GM18951 (cell line): ENCODE measurements around the gene FUBP3.

Experiments
- POLR2A ChIP-seq: IDR thresholded peaks from 4 replicates; pipeline ENCODE4 v1.6.1; 2011; ENCODE audit warnings: mild to moderate bottlenecking; ENCODE audit not compliant: insufficient read length, insufficient read depth; ENCODE audit errors: extremely low read depth
- in situ Hi-C: fragments of 300-500 bp; cut with MboI; formaldehyde crosslinking; loops from one replicate; pipeline ENCODE4 v1.12.0; 2022; ENCODE audit warnings: low sequenced_read_pairs, mixed read lengths, inconsistent platforms; ENCODE audit not compliant: unreplicated experiment

The FUBP3 gene

DNA sequence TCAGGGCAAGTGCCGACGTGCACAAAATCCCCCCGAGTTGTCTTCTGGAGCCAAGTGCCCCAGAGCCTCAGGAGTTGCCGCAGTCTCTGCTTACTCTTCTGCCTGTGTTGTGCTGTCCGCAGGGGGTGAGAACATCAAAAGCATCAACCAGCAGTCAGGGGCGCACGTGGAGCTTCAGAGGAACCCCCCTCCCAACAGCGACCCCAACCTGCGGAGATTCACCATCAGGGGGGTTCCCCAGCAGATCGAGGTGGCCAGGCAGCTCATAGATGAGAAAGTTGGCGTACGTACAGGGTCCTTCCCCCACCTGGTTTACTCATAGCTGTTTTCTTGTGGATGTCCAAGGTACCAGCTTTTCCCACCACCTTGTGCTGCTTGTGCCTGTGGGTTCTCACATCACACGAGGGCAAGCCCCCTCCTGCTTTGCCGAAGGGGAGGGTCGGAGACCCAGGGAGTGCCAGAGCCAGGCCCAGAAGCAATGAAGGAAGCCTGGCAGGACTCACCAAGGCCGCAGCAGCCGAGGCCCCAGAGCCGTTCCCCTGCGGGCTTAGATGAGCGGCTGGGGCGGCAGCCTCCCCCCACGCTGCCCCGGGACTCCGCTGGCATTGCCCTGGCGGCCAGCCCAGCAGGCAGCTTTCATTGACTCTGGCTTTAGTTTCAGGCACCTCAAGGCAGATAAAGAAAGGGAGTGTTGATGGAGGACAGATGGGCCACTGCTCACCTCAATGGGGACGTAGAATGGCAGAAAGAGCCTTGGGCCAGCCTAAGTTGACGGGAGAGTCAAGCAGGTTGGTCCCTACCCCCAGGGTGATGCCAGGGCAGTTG lies 51.3 kb downstream of the FUBP3 start:
- in situ Hi-C loops: no loop called here
- no peak for TF ChIP-seq POLR2A

DNA sequence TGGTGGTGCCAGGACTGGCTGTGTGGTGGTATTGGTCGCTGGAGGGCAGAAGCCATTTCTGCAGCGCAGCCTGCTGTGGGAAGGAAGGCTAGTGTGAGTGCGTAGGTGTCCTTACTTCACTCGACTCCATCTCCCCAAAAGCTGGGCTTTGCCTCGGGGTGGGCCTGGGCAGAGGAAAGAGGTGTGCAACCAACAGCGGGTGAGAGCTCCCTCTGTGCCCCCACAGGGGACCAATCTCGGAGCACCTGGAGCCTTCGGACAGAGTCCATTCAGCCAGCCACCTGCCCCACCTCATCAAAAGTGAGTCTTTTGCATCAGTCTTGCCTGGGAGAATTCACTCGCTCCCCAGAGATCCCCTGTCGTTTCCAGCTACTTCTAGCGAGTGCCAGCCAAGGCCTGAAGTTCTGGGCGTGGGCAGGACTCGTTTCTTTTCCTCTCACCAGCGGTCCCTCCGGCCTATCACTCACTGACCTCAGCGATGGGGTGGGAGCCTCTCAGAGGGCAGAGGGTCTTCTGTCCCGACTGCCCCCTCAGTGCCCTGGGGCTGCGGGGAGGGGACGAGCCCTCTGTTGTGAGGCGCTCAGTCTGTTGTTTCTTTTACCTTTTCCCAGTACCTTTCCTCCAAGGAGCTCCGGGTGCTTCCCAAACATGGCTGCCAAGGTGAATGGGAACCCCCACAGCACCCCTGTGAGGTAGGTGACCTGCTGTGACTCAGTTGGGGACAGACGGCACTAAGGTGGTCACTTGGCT lies 52.1 kb downstream of the FUBP3 start:
- in situ Hi-C loops: no loop called here
- TF ChIP-seq POLR2A: no peak

DNA sequence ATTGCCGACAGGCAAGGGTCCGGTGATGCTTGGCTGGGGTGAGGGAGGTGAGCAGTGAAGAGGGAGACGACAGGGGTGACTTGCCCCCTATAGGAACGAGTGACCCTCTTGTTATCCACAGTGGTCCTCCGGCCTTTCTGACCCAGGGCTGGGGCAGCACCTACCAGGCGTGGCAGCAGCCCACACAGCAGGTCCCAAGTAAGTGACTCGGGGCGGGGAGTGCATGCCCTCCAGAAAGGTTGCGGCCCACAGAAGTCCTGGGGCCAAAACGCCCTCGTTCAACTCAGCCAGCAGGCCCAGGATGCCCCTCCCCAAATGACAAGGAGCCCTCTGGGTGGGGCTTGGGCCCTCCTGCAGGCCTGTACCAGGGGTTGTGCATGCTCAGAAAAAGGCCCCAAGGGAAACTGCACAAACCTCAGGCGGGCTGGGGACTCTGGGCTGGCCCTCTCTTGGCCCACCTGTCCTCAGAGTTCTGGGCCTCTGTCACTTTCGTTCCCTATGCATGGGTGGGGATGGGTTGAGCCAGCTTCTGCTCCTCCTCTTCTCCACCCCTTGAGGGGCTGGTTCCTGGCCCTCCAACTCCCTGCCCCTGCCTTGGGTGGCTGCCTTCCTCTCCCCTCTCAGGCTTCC lies 52.8 kb downstream of the FUBP3 start:
- in situ Hi-C loops: no loop called here

GRCh38 chr9:130632841-130633240 lies 53.5 kb downstream of the FUBP3 start:
- in situ Hi-C loops: no loop called here
- no peak for TF ChIP-seq POLR2A

More for the DNA sequence above, 52.8 kb downstream of the FUBP3 start:
- no peak for TF ChIP-seq POLR2A

DNA sequence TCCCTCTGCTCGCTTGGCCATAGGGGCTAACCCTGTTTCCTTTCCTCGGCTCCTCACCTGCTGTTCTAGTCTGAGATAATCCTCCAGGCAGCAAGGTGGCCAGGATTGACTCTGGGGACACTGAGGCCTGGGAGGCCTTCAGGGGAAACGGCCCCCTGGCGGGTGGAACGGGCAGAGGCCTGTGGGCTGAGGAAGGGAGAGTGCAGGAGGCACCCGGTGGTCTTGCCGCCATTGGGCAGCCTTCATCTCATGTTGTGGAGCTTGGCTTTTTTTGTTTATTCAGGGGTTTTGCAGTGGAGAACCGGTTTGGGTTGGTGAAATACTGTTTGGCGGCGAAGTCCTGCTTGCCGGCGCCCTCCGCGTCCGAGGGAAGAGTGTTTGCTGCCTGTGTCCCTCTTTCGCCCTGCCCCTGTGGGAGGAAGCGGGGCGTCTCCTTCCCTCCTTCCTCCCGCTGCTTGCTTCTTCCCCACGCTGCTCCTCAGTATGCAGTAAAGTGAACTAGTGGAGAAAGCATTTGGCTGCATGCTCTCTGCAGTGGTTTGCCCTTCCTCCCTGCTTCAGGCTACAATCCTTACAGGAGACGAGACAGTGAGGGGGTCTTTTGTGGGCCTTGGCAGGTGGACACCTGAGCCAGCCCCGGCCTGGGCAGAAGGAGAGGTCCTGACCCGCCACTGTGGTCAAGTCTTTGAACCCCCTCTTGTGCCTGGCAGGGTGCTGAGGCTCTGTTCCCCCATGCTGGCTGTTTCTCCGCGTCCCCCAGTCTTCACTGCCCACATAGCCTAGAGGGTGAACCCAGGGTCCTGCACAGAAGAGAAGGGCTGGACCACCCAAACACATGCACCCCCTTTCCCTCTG lies 54.2 kb downstream of the FUBP3 start:
- TF ChIP-seq POLR2A: no peak
- in situ Hi-C loops: no loop called here

DNA sequence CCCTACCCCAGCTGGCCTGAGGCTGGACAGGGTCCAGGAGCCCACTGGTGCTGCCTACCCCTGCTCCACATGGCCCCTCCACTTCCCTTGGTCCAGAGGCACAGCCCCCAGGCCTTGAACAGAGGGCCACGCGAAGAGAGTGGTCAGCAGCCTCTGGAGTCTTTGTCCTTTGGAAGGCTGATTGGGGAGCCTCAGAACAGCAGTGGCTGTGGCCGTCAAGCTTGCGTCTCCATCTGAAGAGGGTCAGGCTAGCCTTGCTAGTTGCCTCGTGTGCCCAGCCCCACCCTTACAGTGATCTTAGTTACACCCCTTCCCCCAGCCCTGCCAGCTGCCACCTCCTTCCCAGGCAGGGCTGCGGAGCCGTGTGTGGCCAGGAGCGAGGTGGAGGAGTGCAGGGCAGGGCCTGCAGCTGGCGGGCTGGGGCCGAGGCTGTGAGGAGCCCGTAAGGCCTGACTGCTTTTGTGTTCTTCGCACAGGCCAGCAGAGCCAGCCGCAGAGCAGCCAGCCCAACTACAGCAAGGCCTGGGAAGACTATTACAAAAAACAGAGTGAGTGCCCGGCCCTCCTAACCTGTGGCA lies 54.9 kb downstream of the FUBP3 start:
- TF ChIP-seq POLR2A: no peak
- in situ Hi-C loops: no loop called here

DNA sequence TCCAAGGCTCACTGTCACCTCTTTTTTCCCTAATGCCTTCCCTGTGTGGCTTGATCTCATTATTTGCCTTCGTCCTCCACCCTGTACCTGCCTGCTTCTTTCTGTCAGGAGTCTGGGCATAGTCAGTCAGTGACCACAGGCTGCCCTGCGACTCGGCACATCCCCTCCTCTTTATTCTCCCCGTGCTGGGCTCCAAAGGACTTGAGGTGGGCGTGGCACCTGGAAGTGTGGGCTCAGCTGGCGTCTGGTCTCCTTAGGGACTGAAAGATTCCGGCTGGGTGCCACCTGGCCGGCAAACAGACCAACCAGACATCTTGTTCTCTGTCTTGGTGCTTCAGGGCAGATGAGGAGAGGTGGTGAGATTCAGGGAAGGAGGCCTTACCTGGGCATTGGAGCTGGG lies 55.4 kb downstream of the FUBP3 start:
- in situ Hi-C loops: no loop called here
- no peak for TF ChIP-seq POLR2A

GRCh38 chr9:130635306-130635705 lies 55.9 kb downstream of the FUBP3 start:
- in situ Hi-C loops: no loop called here
- no peak for TF ChIP-seq POLR2A

- no peak for TF ChIP-seq POLR2A
- in situ Hi-C loops: no loop called here
Measured at GRCh38 chr9:130635721-130636647, 56.6 kb downstream of the FUBP3 start.

DNA sequence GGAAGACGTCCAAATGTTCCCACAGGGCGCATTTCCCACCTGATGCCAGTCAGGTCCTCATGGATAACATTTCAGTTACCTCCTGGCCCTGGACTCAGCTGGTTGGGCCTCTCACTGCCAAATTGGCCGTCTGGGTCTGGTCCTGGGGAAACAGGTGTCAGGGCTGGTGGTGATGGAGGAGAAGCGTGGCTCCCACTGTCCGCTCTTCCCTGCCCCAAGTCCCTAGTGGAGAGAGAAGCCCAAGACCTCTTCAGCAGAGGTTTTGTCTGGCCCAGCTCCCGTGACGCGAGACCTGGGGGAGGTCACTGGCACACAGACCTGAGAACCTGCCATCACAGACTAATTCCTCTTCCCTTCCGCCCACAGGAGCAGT lies 57.3 kb downstream of the FUBP3 start:
- in situ Hi-C loops: no loop called here
- no peak for TF ChIP-seq POLR2A

DNA sequence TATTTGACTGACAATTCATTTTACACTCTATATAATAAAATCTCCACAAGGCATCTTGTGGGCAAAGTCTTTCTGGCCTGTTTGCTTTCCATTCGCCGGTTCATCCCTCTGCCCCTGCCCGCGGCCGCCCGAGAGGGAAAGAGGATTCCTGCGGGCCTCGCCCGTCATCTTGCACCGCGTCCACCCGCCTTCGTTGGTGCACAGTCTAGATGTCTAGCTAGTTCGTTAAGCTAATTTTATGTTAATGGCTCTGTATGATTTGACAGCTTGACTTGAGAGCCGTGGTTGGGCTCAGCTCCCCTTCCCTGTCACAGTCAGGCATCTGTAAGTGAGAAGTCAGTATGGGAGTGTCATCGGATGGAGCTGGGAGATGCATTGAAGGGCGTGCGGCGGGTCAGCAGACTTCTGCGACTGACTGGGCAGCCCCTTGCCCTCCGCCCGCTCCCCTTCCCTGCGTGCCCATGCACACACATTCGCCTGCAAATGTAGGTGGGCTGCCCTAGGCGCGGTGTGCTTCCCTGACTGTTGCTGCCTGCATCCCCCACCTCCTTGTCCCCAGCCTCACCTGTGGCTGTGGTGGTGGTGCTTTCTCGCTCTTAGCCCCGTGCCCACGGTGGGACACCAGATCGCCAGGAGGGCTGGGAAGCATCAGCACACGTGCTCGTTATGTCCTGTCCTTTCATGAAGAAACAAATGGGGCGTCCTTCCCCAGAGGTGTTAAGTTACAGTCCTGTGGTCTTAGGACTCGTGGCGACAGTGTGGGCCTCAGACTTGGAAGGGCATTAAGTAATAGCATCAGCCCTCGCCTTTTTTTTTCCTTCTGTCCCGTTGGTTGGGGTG lies 59.1 kb downstream of the FUBP3 start:
- in situ Hi-C loops: no loop called here
- no peak for TF ChIP-seq POLR2A
